ENCODE results near the gene WWC2.
A peak's percentile ranks its signal among the peaks of the same experiment; 100 is the strongest.

WWC2 gene

GRCh38 chr4:183200453-183200852, 101.4 kb downstream of the WWC2 start:
- FAIRE-seq (no peak), DNase-seq (ENCODE audit: low spot score) (peak; percentile 47)

GRCh38 chr4:183201331-183201730, 102.3 kb downstream of the WWC2 start:
- DNase-seq (ENCODE audit: low spot score) (no peak), FAIRE-seq (no peak)

- FAIRE-seq (no peak), DNase-seq (ENCODE audit: low spot score) (no peak)
Observed at GRCh38 chr4:183202523-183202922, 103.5 kb downstream of the WWC2 start.

GRCh38 chr4:183204793-183205192, 105.7 kb downstream of the WWC2 start:
- no peak for FAIRE-seq
- DNase-seq (ENCODE audit: low spot score) = no peak

GRCh38 chr4:183205193-183205592, 106.1 kb downstream of the WWC2 start:
- FAIRE-seq = no peak
- DNase-seq (ENCODE audit: low spot score) = no peak

- no peak for DNase-seq (ENCODE audit: low spot score)
- FAIRE-seq = no peak
Observed at GRCh38 chr4:183205709-183206108, 106.7 kb downstream of the WWC2 start.

- FAIRE-seq (no peak), DNase-seq (ENCODE audit: low spot score) (no peak)
Observed at GRCh38 chr4:183211533-183211932, 112.5 kb downstream of the WWC2 start.

GRCh38 chr4:183213996-183214395, 114.9 kb downstream of the WWC2 start:
- FAIRE-seq (no peak), DNase-seq (ENCODE audit: low spot score) (no peak)

GRCh38 chr4:183214912-183215488, 115.9 kb downstream of the WWC2 start:
- DNase-seq (ENCODE audit: low spot score) = no peak
- FAIRE-seq = no peak

GRCh38 chr4:183220236-183220635, 121.2 kb downstream of the WWC2 start:
- FAIRE-seq = no peak
- no peak for DNase-seq (ENCODE audit: low spot score)

- FAIRE-seq = no peak
- DNase-seq (ENCODE audit: low spot score) = no peak
Observed at GRCh38 chr4:183223053-183223452, 124.0 kb downstream of the WWC2 start.

GRCh38 chr4:183229397-183229796, 130.3 kb downstream of the WWC2 start:
- no peak for FAIRE-seq
- no peak for DNase-seq (ENCODE audit: low spot score)

- FAIRE-seq (no peak), DNase-seq (ENCODE audit: low spot score) (peak; percentile 11)
Observed at GRCh38 chr4:183240581-183241321, 141.7 kb downstream of the WWC2 start.

GRCh38 chr4:183241322-183241640, 142.2 kb downstream of the WWC2 start:
- no peak for FAIRE-seq

GRCh38 chr4:183241721-183242151, 142.7 kb downstream of the WWC2 start:
- peak; percentile 21 for DNase-seq (ENCODE audit: low spot score)
- no peak for FAIRE-seq

More at GRCh38 chr4:183241322-183241640, 142.2 kb downstream of the WWC2 start:
- DNase-seq (ENCODE audit: low spot score) = peak; percentile 67

GRCh38 chr4:183242291-183242690, 143.2 kb downstream of the WWC2 start:
- DNase-seq (ENCODE audit: low spot score) (no peak), FAIRE-seq (no peak)

GRCh38 chr4:183244019-183244418, 145.0 kb downstream of the WWC2 start:
- FAIRE-seq (no peak), DNase-seq (ENCODE audit: low spot score) (no peak)

GRCh38 chr4:183244506-183244905, 145.4 kb downstream of the WWC2 start:
- DNase-seq (ENCODE audit: low spot score) (no peak), FAIRE-seq (no peak)

GRCh38 chr4:183248201-183248600, 149.1 kb downstream of the WWC2 start:
- FAIRE-seq = no peak
- DNase-seq (ENCODE audit: low spot score) = no peak

- no peak for FAIRE-seq
Observed at GRCh38 chr4:183249854-183250253, 150.8 kb downstream of the WWC2 start.

GRCh38 chr4:183250831-183251230, 151.8 kb downstream of the WWC2 start:
- no peak for FAIRE-seq

More at GRCh38 chr4:183249854-183250253, 150.8 kb downstream of the WWC2 start:
- DNase-seq (ENCODE audit: low spot score) = no peak

GRCh38 chr4:183252959-183253358, 153.9 kb downstream of the WWC2 start:
- FAIRE-seq = no peak
- DNase-seq (ENCODE audit: low spot score) = no peak

More at GRCh38 chr4:183250831-183251230, 151.8 kb downstream of the WWC2 start:
- DNase-seq (ENCODE audit: low spot score) = no peak

- FAIRE-seq = no peak
- DNase-seq (ENCODE audit: low spot score) = no peak
Observed at GRCh38 chr4:183253451-183253850, 154.4 kb downstream of the WWC2 start.

Data from urothelium cell line (cell line).